H1 (cell line): Measurements from ENCODE around the gene RTTN. TPM values are rescaled to one million over a fixed set of nuclear protein-coding genes. Genes with fewer than 3 reads are reported as not detected.

Experiments
- CTCF ChIA-PET: fragments of 300-600 bp; sonication (Branson Sonifier 250); formaldehyde crosslinking; loops from one replicate; lab custom pipeline; 2021; ENCODE audit not compliant: partially characterized antibody; lab: Charles Lee
- POLR2A ChIA-PET: fragments of 300-600 bp; sonication (Branson Sonifier 250); formaldehyde crosslinking; loops from one replicate; lab custom pipeline; 2021; ENCODE audit warnings: inconsistent platforms; ENCODE audit not compliant: partially characterized antibody; lab: Charles Lee
- DNase-seq, 2 experiments: peaks; one replicate each; pipeline versions ENCODE4 v3.0.0 to v3.0.0-alpha.2; 2010 to 2022; ENCODE audit warnings: low spot score in 2 of 2, low read depth in 1 of 2, mixed read lengths in 1 of 2
- FAIRE-seq: peaks from 2 replicates; lab custom pipeline; 2011; peaks lifted over from hg19 to GRCh38; lab: Jason Lieb, UNC
- H2AFZ ChIP-seq: 2 replicates; pipeline ENCODE4 v1.8.1; 2012; ENCODE audit warnings: low read length, inconsistent platforms
- H2AK5ac ChIP-seq: 2 replicates; pipeline ENCODE4 v1.6.1; 2013; ENCODE audit warnings: low read depth, low read length
- H2BK120ac ChIP-seq: replicated peaks from 2 replicates; pipeline ENCODE3; 2013; ENCODE audit warnings: low read depth, low read length, inconsistent platforms
- H2BK12ac ChIP-seq: 2 replicates; pipeline ENCODE4 v1.6.1; 2013; ENCODE audit warnings: low read depth, low read length
- H2BK15ac ChIP-seq: 2 replicates; pipeline ENCODE4 v1.6.1; 2013; ENCODE audit warnings: low read length
- H2BK20ac ChIP-seq: 2 replicates; pipeline ENCODE4 v1.6.1; 2013; ENCODE audit warnings: low read length
- H2BK5ac ChIP-seq: 2 replicates; pipeline ENCODE4 v1.6.1; 2013; ENCODE audit warnings: low read depth, low read length
- H3K14ac ChIP-seq: 2 replicates; pipeline ENCODE4 v1.6.1; 2013; ENCODE audit warnings: inconsistent platforms; ENCODE audit not compliant: insufficient read length
- H3K18ac ChIP-seq: 2 replicates; pipeline ENCODE4 v1.6.1; 2013; ENCODE audit warnings: low read length; ENCODE audit errors: extremely low read depth
- H3K23ac ChIP-seq: 2 replicates; pipeline ENCODE4 v1.6.1; 2013; ENCODE audit warnings: inconsistent platforms; ENCODE audit not compliant: insufficient read length
- H3K23me2 ChIP-seq: 2 replicates; pipeline ENCODE4 v1.6.1; 2013; ENCODE audit warnings: low read depth, low read length
- H3K27ac ChIP-seq: 2 replicates; pipeline ENCODE4 v1.6.1; 2011; ENCODE audit warnings: low read depth, low read length, inconsistent platforms
- H3K27me3 ChIP-seq, 4 experiments: replicated peaks in 1 of 4; 1 replicate in 1 of 4; 2 replicates in 3 of 4; pipeline versions ENCODE4 v1.6.1 to v1.8.1; 2011 to 2013; ENCODE audit warnings: low read length in 3 of 4, mild to moderate bottlenecking in 3 of 4, inconsistent platforms in 2 of 4, mixed read lengths in 2 of 4, moderate library complexity in 1 of 4; ENCODE audit not compliant: control insufficient read depth in 3 of 4, insufficient read depth in 3 of 4; ENCODE audit errors: extremely low read depth in 1 of 4
- H3K36me3 ChIP-seq, 4 experiments: 2 replicates each; pipeline versions ENCODE4 v1.6.1 to v1.8.1; 2011 to 2013; ENCODE audit warnings: mild to moderate bottlenecking in 4 of 4, low read length in 3 of 4, moderate library complexity in 2 of 4, control low read depth in 1 of 4, inconsistent platforms in 1 of 4; ENCODE audit not compliant: insufficient read depth in 4 of 4, control insufficient read depth in 2 of 4
- H3K4ac ChIP-seq: replicated peaks from 2 replicates; pipeline ENCODE3; 2013; ENCODE audit warnings: low read length, low read depth, mixed read lengths, inconsistent platforms; ENCODE audit not compliant: insufficient read length
- H3K4me1 ChIP-seq, 4 experiments: replicated peaks in 1 of 4; 1 replicate in 1 of 4; 2 replicates in 3 of 4; pipeline versions ENCODE4 v1.6.1 to v1.8.1; 2011 to 2013; ENCODE audit warnings: low read length in 3 of 4, inconsistent platforms in 2 of 4, mixed read lengths in 1 of 4; ENCODE audit not compliant: insufficient read depth in 4 of 4, control insufficient read depth in 3 of 4
- H3K4me2 ChIP-seq, 2 experiments: 2 replicates each; pipeline versions ENCODE4 v1.6.1 to v1.8.1; 2011 to 2013; ENCODE audit warnings: low read depth in 2 of 2, low read length in 2 of 2, control low read depth in 1 of 2, inconsistent platforms in 1 of 2, mild to moderate bottlenecking in 1 of 2; ENCODE audit not compliant: insufficient read depth in 1 of 2
- H3K4me3 ChIP-seq, 4 experiments: fragments of 200-600, 300-600 bp in 1 of 4; sonication (generic), shearing (Covaris generic), sonication (Bioruptor Twin) in 1 of 4; 2 replicates each; pipeline versions ENCODE4 v1.5.1 to v1.8.1; 2011 to 2016; ENCODE audit warnings: low read length in 4 of 4, low read depth in 3 of 4, control low read depth in 2 of 4, inconsistent platforms in 2 of 4, mild to moderate bottlenecking in 2 of 4, mixed read lengths in 1 of 4, moderate library complexity in 1 of 4; ENCODE audit not compliant: insufficient read depth in 2 of 4; ENCODE audit errors: extremely low read depth in 1 of 4
- H3K56ac ChIP-seq: replicated peaks from 2 replicates; pipeline ENCODE3; 2013; ENCODE audit warnings: low read depth, mild to moderate bottlenecking, mixed read lengths, low read length, inconsistent platforms; ENCODE audit not compliant: insufficient read length
- H3K79me1 ChIP-seq: 2 replicates; pipeline ENCODE4 v1.6.1; 2013; ENCODE audit warnings: low read depth, low read length, control low read depth
- H3K79me2 ChIP-seq, 2 experiments: 2 replicates each; pipeline versions ENCODE4 v1.6.1 to v1.8.1; 2012 to 2013; ENCODE audit warnings: low read length in 2 of 2, mild to moderate bottlenecking in 2 of 2, inconsistent platforms in 1 of 2; ENCODE audit not compliant: insufficient read depth in 2 of 2, control insufficient read depth in 1 of 2
- H3K9ac ChIP-seq, 4 experiments: replicated peaks in 1 of 4; 1 replicate in 1 of 4; 2 replicates in 3 of 4; pipeline versions ENCODE4 v1.6.1 to v1.8.1; 2011 to 2013; ENCODE audit warnings: low read depth in 3 of 4, low read length in 3 of 4, control low read depth in 2 of 4, mild to moderate bottlenecking in 2 of 4, moderate library complexity in 2 of 4, inconsistent platforms in 1 of 4; ENCODE audit errors: extremely low read depth in 1 of 4
- H3K9me3 ChIP-seq, 2 experiments: 2 replicates each; pipeline versions ENCODE4 v1.6.1 to v1.8.1; 2012 to 2013; ENCODE audit warnings: mild to moderate bottlenecking in 2 of 2, moderate library complexity in 2 of 2, control low read depth in 1 of 2, inconsistent platforms in 1 of 2, low read depth in 1 of 2, low read length in 1 of 2, mixed read lengths in 1 of 2; ENCODE audit not compliant: insufficient read depth in 2 of 2
- H4K20me1 ChIP-seq, 2 experiments: replicated peaks in 1 of 2; 2 replicates each; pipeline versions ENCODE3 to v1.8.1; 2011 to 2013; ENCODE audit warnings: inconsistent platforms in 2 of 2, low read length in 2 of 2, mild to moderate bottlenecking in 1 of 2; ENCODE audit not compliant: insufficient read depth in 2 of 2, control insufficient read depth in 1 of 2
- H4K5ac ChIP-seq: 2 replicates; pipeline ENCODE4 v1.6.1; 2013; ENCODE audit warnings: low read length, low read depth, mixed read lengths, inconsistent platforms; ENCODE audit not compliant: insufficient read length
- H4K8ac ChIP-seq: 2 replicates; pipeline ENCODE4 v1.8.0; 2013; ENCODE audit warnings: mild to moderate bottlenecking, moderate library complexity, low read length, inconsistent platforms; ENCODE audit not compliant: insufficient read depth; ENCODE audit errors: extremely low read depth
- H4K91ac ChIP-seq: replicated peaks from 2 replicates; pipeline ENCODE3; 2013; ENCODE audit warnings: low read length, mixed read lengths, inconsistent platforms; ENCODE audit not compliant: insufficient read length
- BACH1 ChIP-seq: IDR thresholded peaks from 2 replicates; pipeline ENCODE4 v1.6.1; 2012; ENCODE audit warnings: low read length, improper control_type of control experiment
- CEBPB ChIP-seq: IDR thresholded peaks from 2 replicates; pipeline ENCODE4 v1.6.1; 2012; ENCODE audit warnings: low read depth, low read length
- CHD2 ChIP-seq: IDR thresholded peaks from 2 replicates; pipeline ENCODE4 v1.6.1; 2012; ENCODE audit warnings: low read length, improper control_type of control experiment
- HDAC6 ChIP-seq: IDR thresholded peaks from one replicate; pipeline ENCODE4 v1.7.1; 2012; ENCODE audit warnings: low read depth, mild to moderate bottlenecking, inconsistent platforms, low read length, moderate library complexity
- KDM4A ChIP-seq: IDR thresholded peaks from one replicate; pipeline ENCODE4 v1.7.1; 2012; ENCODE audit warnings: low read depth, mild to moderate bottlenecking, moderate library complexity, low read length, inconsistent platforms; ENCODE audit not compliant: severe bottlenecking
- NRF1 ChIP-seq: IDR thresholded peaks from 2 replicates; pipeline ENCODE4 v1.6.1; 2011; ENCODE audit warnings: mild to moderate bottlenecking, low read depth, low read length, improper control_type of control experiment
- POLR2AphosphoS5 ChIP-seq: IDR thresholded peaks from 2 replicates; pipeline ENCODE4 v1.6.1; 2011; ENCODE audit warnings: low read depth, low read length
- RXRA ChIP-seq: IDR thresholded peaks from 2 replicates; pipeline ENCODE4 v1.6.1; 2011; ENCODE audit warnings: low read depth, mild to moderate bottlenecking, low read length, moderate library complexity; ENCODE audit not compliant: insufficient read depth
- SIRT6 ChIP-seq: IDR thresholded peaks from one replicate; pipeline ENCODE4 v1.7.1; 2012; ENCODE audit warnings: low read length, inconsistent platforms
- SIX5 ChIP-seq: IDR thresholded peaks from 2 replicates; pipeline ENCODE4 v1.6.1; 2011; ENCODE audit warnings: mild to moderate bottlenecking, low read depth, low read length
- SRF ChIP-seq: IDR thresholded peaks from 2 replicates; pipeline ENCODE4 v1.6.1; 2011; ENCODE audit warnings: mild to moderate bottlenecking, low read depth, low read length, moderate library complexity
- SUZ12 ChIP-seq: fragments of 200-600 bp; sonication (generic); IDR thresholded peaks from 2 replicates; pipeline ENCODE4 v1.6.1; 2012; ENCODE audit warnings: mild to moderate bottlenecking, inconsistent platforms, low read length, moderate library complexity, mixed read lengths
- WGBS, 2 experiments: shearing (Covaris generic) in 1 of 2; methylation state at CpG; one replicate each; pipeline versions ENCODE4 v1.1.6 to v1.1.7; 2013 to 2015; ENCODE audit warnings: low lambda C conversion rate in 2 of 2, mixed read lengths in 2 of 2, inconsistent platforms in 1 of 2, low coverage in 1 of 2, missing lambda C conversion rate in 1 of 2; ENCODE audit not compliant: insufficient replicate concordance in 2 of 2, insufficient coverage in 1 of 2, insufficient read length in 1 of 2; ENCODE audit errors: extremely low coverage in 1 of 2, missing lambda C conversion rate in 1 of 2; 5-methylcytosine and 5-hydroxymethylcytosine counted together
- polyA plus RNA-seq, 7 experiments: library from polyadenylated mRNA; depleted of rRNA in 3 of 7; stranded (reverse) in 5 of 7; unstranded in 2 of 7; fragments of >200 nt in 5 of 7; fragments of 200-250 nt in 2 of 7; gene quantifications; 1 replicate in 5 of 7; 2 replicates in 1 of 7; 4 replicates in 1 of 7; pipeline versions ENCODE4 v1.2.1 to v1.2.3, GENCODE V29; 2011 to 2013; ENCODE audit warnings: missing spikeins in 2 of 7, mixed read lengths in 2 of 7
- total RNA-seq: library from RNA; stranded (reverse); fragmentation: NEBNext Ultra II Directional; extraction: Animal tissue kit (Norgen Biotek cat#: 25700); gene quantifications from 2 replicates; pipeline ENCODE4 v1.2.1, GENCODE V29; 2021

RTTN gene
- total and polyA plus RNA-seq, 2 of the 8 experiments (the other 6 are each of a cell fraction or from before 2014, with no cell fraction given): 9.1 to 21.4 TPM

DNA sequence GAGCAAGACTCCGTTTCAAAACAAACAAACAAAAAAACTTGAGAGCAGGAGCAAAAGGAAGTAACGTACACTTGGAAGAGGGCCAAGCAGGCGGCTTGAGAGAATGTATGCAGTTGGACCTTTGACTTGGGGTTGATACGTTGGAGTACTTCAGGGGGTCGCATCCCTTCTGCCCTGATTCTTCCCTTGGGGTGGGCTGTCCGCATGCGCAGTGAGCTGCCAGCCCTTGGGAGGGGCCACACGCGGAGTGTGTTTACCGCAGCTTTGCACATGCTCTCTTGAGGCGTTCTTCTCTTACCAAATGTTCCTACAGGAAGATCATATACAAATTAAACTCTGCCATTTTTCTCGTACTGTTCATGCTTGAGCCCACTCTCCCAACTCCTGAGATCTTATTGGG is 45.3 kb upstream of the RTTN start:
- CTCF ChIA-PET: no interaction called here
- WGBS, 2 experiments: 92% methylated on average over 11 of the region's 12 CpGs; no CpG with 5 or more reads in 1 of the 2 experiments
- H3K4me3 ChIP-seq: no peak overlapping the region
- no peak overlapping the region for H2BK120ac ChIP-seq
- no peak overlapping the region for H3K27ac ChIP-seq
- POLR2A ChIA-PET: no interaction called here
- H2BK15ac ChIP-seq: no peak overlapping the region
- no peak overlapping the region for H4K91ac ChIP-seq
- H3K79me2 ChIP-seq: no peaks in the 10 kb centered on the region
- no peaks in the 10 kb centered on the region for H3K23me2 ChIP-seq
- H2AK5ac ChIP-seq: no peak overlapping the region
- FAIRE-seq (no peak), DNase-seq (no peak)
- H3K18ac ChIP-seq: no peak overlapping the region
- H2BK12ac ChIP-seq: no peak overlapping the region
- no peaks in the 10 kb centered on the region for H3K4me1 ChIP-seq
- no peak overlapping the region for H3K9ac ChIP-seq
- H3K4ac ChIP-seq: no peak overlapping the region
- no peak overlapping the region for H2AFZ ChIP-seq
- no peak overlapping the region for H3K14ac ChIP-seq
- H4K5ac ChIP-seq: no peak overlapping the region
- H3K36me3 ChIP-seq: no peaks in the 10 kb centered on the region
- TF ChIP-seq RXRA (no peak), NRF1 (no peak), BACH1 (no peak), SIX5 (no peak), SUZ12 (no peak), CHD2 (no peak), KDM4A (no peak), POLR2AphosphoS5 (no peak), SIRT6 (no peak), HDAC6 (no peak), SRF (no peak), CEBPB (no peak)
- H2BK20ac ChIP-seq: no peak overlapping the region
- H3K4me2 ChIP-seq: no peak overlapping the region
- H3K23ac ChIP-seq: no peak overlapping the region
- no peaks in the 10 kb centered on the region for H3K79me1 ChIP-seq
- no peak overlapping the region for H4K8ac ChIP-seq
- H2BK5ac ChIP-seq: no peak overlapping the region
- no peak overlapping the region for H3K56ac ChIP-seq
- H4K20me1 ChIP-seq: no peaks in the 10 kb centered on the region
- no peaks in the 10 kb centered on the region for H3K9me3 ChIP-seq
- no peaks in the 10 kb centered on the region for H3K27me3 ChIP-seq
